ENCODE data around the gene KRT81.
A peak's percentile ranks its signal among the peaks of the same experiment; 100 is the strongest.
"Not testable (repeated sequence)": the region's sequence is repeated elsewhere in the genome, so short reads cannot be mapped to it uniquely, and the experiment has no call there.

The KRT81 gene

GRCh38 chr12:52295663-52296062, 4.3 kb upstream of the KRT81 start:
- no peak for DNase-seq

DNA sequence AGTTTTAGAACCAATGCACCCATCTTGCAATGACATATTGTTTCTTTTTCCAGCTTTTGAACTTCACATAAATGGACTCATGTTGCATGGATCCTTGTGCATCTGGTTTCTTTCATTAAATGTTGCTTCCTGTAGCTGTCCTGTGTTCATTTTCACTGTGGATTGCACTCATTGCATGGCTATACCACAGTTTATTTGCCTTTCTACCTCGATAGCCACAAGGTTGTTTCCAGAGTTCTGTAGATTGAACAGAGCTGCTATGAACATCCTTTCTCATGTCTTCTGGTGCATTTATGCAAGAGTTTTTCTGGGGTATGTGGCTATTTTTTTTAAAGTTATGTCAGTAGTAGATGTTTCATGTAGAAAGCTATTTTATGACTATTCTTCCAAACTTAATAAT, 3.5 kb upstream of the KRT81 start:
- DNase-seq = no peak

DNA sequence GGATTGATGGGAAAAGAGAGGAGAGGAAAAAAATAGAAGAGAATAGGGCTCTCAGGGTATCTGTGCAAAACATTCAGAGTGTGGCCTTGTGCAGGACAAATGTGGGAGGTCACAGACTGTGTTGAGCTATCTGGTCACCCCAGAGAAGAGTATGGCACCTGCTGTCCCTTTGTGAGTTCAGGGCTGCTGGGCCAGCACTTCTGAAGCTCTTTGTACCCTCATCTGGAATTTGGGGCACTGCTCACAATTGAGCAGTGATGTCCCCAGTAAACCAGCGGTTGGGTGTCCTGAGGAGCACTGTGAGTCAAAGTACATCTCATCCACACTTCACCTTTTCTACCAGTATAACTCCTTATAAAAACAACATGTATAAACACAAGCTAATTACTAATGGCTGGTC, 2.6 kb upstream of the KRT81 start:
- DNase-seq = no peak

GRCh38 chr12:52290483-52291134, 725 bp downstream of the KRT81 start:
- not testable (repeated sequence) for DNase-seq

- not testable (repeated sequence) for DNase-seq
These were observed 3.2 kb downstream of the KRT81 start for GRCh38 chr12:52287816-52288805.

DNA sequence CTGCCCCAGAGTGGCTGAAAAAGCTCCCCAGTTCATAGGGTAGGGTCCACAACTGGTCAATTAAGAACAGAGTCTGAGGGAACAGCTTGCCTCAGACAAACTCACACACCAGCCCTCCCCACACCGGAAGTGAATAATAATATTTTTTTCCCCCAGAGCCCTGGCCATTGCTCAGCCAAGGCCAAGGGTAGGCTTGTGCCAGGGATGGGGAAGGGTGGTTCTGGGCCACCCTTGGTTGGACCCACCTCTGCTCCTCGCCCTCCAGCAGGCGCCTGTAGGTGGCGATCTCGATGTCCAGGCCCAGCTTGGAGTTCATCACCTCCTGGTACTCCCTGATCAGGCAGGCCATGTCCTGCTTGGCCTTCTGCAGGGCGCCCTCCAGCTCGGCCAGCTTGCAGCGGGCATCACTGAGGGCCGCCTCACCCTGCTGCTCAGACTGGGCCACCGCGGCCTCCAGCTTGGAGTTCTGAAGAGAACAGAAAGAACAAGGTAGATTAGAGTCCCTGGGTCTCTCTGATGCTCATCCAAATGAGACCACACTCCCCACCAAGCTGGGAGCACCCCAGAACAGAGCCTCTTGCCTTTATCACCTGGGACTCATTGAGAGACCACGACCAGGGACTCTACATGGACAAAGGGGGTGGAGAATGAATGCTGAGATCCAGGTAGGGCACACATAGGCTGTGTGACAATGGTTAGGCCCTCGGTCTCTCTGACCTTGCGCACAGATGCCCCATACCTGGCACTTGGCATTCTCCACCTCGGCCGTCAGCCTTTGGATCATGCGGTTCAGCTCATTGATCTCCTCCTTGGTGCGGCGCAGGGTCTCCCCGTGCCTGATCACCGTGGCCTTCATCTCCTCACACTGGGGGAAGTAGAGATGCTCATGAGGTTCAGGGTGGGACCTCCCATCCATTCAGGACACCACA, 4.2 kb downstream of the KRT81 start:
- DNase-seq = not testable (repeated sequence)

DNA sequence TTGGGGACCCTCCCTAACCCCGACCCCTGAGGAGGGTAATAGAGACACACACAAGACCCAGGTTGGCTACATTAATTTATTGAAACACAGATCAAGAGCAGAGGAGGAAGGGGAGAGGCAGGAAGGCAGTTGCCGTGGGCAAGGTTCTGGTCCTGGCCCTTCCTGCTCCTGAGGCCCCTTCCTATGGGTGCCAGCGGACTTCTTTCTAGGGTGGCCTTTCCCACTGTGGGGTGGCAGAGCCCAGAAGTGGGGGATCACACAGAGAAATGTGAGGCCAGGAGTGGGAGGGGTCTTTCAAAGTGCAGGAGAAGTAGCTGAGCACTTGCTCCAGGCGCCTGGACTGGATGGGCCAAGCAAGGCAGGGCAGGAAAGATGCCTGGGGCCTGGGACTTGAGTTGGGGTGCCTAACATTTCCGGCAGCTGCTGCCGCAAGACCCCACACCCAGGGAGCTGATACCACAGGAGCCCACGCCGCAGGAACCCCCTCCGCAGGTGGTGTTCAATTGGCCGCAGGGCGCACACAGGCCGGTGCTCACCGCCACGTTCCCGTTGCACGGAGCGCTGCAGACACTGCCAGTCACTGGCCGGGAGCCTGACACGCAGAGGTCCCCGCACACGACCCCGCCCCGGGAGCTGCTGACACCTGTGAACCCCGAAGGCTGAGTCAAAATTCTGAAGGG, 5.3 kb downstream of the KRT81 start:
- no peak for DNase-seq

GRCh38 chr12:52285172-52285745, 6.1 kb downstream of the KRT81 start:
- no peak for DNase-seq

DNA sequence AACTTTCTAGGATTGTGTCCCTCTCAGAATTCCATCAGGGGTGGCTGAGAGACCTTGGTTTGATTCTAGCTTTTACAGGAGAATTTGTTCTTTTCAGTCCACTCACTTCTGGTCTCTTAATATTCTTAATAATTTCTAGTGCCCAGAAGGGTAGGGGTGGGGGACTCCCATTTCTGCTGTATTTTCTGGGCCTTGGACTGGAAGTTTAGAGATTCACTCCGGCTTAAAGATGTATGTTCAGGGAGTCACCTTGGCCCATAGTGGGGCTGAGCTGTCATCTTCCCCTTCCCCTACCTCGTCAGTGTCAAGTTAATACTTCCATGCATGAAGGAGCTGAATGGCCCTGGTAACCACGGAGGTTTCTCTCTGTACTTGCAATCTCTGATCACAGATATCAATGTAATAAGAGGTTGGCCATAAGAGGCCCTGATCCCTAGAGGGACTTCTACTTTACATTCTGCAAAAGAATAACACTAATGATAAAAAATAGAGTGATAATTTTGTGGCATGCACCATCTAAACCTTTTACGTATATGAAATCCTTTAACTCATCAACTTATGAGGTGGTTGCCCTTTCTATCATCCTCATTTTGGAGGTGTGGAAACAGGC, 6.7 kb downstream of the KRT81 start:
- DNase-seq = peak; percentile 20

DNA sequence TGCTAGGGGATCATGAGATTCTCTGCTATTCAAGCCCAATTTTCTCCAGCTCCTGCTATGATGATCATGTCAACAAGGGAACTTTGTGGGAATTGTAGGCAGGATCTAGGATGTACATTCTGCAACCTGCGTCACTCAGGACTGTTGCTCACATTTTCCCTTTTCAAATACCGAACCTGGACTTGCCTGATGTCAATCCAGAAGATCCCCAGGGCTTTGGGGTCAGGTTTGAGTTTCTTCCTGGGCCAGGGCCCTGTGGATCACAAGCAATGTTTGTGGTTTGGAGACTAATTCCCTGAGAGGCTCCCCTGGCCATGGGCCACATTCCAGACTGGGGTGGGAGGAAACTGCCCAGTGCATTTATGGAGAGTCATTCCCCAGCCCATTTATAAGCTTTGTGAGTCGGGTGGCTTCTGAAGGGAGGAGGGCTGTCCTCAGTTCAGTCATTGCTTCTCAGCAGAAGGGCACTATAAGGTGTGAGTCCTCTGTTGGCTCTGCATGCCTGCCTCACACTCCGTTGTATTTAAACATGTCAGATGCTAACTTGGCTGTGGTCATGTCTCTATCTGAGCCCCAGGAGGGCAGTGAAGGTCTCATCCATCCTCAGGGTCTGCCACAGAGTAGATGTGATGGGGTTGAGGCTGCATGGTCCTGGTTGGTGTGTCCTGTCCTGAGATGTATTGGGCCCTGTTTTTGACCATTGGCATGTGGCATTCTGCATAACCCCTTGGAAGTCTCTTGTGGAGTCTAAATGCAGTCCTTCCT, 10.4 kb downstream of the KRT81 start:
- peak; percentile 42 for DNase-seq

DNA sequence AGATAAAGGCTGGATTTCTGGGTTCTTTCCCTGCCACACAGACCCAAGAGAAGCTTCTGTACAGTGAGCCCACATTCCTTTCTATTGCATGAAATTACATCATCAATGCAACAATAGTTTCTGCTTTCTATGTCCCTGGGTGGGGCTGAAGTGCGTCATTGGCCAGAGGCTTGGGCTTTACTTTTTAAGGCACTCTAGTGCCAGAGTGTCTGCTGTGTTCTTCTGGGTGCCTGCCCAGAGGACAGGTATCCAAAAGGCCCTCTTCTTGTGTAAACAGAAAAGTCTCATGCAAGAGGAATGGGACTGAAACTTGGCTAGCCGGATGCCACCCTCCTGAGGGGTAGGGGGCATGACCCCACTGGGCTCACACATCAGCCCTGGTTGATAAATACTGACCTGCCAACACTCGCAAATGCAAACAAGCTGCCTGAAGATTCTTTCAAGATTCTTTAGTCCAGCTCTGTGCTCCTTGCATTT, 11.0 kb downstream of the KRT81 start:
- DNase-seq = no peak

DNA sequence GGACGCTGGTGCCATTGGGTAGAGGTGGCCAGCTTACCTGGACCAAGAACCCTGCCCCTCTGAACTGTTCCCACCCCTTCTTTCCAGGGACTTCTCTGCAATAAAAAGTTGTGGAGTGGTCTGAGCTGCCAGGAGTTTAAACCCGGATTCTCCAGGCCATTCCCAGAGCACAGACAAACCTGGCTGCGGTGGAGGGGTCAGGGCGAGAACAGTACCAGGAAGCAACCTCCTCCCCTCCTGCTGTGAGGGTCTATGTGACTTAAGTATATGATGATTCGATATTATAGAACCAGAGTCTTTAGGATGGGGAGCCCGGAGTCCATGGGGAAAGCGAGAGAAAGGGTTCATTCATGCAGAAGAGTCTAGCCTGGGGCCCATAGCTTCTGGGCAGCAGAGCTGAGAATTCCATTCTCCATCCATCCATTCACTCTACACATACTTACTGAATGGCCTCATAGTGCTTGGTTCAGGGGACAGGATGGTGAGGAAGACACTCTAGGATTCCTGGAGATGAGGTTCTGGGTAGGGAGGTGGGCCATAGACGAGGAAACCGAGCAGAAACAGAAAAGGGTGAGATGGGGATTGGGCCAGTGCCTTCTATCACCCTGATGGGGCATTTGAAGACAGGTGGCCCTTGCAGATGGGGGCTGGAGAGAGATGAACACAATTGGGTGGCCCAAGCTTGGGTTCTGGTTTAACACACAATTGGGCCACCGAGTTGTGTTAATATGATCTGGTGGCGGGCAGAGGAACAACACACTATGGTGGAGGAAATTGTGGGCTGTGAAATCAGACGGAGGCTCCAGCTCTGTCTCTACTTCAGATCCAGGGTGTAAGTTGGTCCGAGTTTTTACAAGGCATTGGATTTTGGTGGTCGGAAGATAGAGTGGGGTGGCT, 11.7 kb downstream of the KRT81 start:
- peak; percentile 79 for DNase-seq

GRCh38 chr12:52278575-52279421, 12.5 kb downstream of the KRT81 start:
- DNase-seq = peak; percentile 94

- no peak for DNase-seq
These were observed 13.7 kb downstream of the KRT81 start for GRCh38 chr12:52277486-52278245.

DNA sequence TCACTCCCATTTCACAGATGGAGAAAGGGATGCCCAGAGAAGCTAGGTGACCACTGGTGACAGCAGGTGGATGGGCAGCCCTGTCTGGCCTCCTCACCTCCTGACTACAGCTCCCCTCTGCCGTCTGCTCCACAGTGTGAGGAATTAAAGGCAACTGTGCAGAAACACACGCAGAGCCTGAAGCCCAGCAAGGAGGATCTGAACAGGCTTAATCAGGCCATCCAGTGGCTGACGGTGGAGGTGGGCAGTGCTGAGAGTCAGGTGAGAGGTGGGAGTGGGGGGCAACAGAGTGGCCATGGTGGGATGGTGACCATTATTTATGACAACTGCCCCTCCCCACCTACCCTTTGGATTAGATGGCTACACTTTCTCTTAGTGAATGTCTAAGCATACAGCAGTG, 15.6 kb downstream of the KRT81 start:
- no peak for DNase-seq

- no peak for DNase-seq
These were observed 16.7 kb downstream of the KRT81 start, which contains the start of gene KRT86 for GRCh38 chr12:52274521-52275120. KRT86 (plus strand) TSS chr12:52274645; CDS start chr12:52301917, 27,272 bp downstream.

GRCh38 chr12:52271158-52271557, 20.2 kb downstream of the KRT81 start:
- DNase-seq = no peak

All from eye (tissue), 1 donor.